Measurements from ENCODE around the gene GPAT3. TPM values are rescaled to one million over a fixed set of nuclear protein-coding genes. Genes with fewer than 3 reads are reported as not detected.

Gene GPAT3
- total RNA-seq (2014; rRNA removed; shearing (Covaris generic)) (2.0 and 5.7 TPM in 2 replicates), polyA plus RNA-seq (2016; fragmentation: Nextera tagmentation; extraction: Ambion mirVana) (0.77 and 1.2 TPM in 2 replicates)
- long read RNA-seq, partial matches to known transcripts, result 0 of 1 reads
- long read RNA-seq, other reads (novel, unspliced or antisense), result 1 of 1 reads

DNA sequence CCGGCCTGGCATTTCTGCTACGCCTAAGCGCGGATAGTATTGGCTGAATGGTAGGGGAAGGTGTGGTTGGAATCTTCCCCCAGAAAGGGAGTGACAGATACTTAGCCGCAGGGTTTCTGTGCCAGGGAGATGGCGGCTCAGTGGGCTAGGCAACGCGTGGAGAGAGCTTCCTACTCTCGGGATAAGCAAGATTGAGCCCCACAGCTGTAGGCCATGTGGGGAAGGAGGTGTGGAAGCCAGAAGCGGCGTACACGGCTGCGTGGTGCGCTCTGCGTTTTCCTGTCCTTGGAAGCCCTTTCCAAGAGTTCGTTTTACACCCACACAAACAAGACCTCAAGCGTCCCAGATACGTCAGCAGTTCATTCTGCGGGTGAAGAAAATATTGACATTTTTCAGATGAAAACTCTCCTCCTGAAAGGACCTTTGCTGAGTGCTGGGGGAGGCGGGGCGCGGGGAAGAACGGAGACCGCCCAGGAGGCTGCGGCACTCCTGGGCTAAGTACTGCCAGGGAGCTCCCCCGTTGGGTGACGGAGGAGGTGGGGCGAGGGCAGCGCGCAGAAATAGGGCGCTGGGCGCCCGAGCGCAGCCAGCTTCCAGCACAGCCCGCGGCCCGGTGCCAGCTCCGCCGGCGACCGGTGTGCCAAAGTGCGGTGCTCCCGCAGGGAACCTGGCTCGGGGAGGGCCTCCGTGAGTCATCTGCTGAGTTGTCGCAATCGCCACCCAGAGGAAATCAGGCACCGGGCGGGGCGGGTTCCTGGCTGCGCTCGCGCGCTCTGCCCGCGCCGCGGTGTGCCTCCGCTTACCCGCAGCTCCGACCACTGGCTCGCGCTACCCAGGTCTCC, at the start of gene GPAT3:
Gene GPAT3 (plus strand): TSS at position 589 of the 842 bp plus-strand sequence. CDS start 515 bp downstream, outside the sequence.
- Mint-ChIP-seq H3K27me3 (ENCODE audit: insufficient read depth, low read depth, poor library complexity) (peaks cover 48% of the 10 kb centered on the region), H3K9me3 (no peaks in the 10 kb centered on the region), H3K27ac (no peak within 1 kb of the TSS), H3K4me3 (peak within 1 kb of the TSS; percentile 85), H3K4me1 (peaks cover 10% of the 10 kb centered on the region; the same call in 2 of the 3 replicates), H3K36me3 (ENCODE audit: low read depth) (no peaks in the 10 kb centered on the region)
- Histone ChIP-seq H3F3A (replicated peaks; ENCODE audit: low read depth) (no peaks in the 10 kb centered on the region), H2AFZ (peak within 1 kb of the TSS; percentile 97), H3K4me3 (peak within 1 kb of the TSS; percentile 96), H3K27ac (ENCODE audit: low read depth) (no peak within 1 kb of the TSS), H3K4me2 (peak within 1 kb of the TSS; percentile 89), H3K27me3 (ENCODE audit: insufficient read depth) (peaks cover 70% of the 10 kb centered on the region), H3K9me2 (ENCODE audit: insufficient read depth) (no peaks in the 10 kb centered on the region), H3K36me3 (ENCODE audit: insufficient read depth) (no peaks in the 10 kb centered on the region), H3K4me1 (ENCODE audit: insufficient read depth) (peaks cover 5% of the 10 kb centered on the region), H4K20me1 (replicated peaks; ENCODE audit: insufficient read depth) (no peaks in the 10 kb centered on the region), H3K79me2 (replicated peaks; ENCODE audit: insufficient read depth) (no peaks in the 10 kb centered on the region)
- TF ChIP-seq JUNB (IDR thresholded peaks at IDR 0.05; ENCODE audit: unreplicated experiment), result no peak
- TF ChIP-seq EZH2 (IDR thresholded peaks at IDR 0.05; ENCODE audit: low read depth, unreplicated experiment), result peak; percentile 61
- ATAC-seq (peak; percentile 81), DNase-seq (ENCODE audit: low spot score) (peak; percentile 75)

DNA sequence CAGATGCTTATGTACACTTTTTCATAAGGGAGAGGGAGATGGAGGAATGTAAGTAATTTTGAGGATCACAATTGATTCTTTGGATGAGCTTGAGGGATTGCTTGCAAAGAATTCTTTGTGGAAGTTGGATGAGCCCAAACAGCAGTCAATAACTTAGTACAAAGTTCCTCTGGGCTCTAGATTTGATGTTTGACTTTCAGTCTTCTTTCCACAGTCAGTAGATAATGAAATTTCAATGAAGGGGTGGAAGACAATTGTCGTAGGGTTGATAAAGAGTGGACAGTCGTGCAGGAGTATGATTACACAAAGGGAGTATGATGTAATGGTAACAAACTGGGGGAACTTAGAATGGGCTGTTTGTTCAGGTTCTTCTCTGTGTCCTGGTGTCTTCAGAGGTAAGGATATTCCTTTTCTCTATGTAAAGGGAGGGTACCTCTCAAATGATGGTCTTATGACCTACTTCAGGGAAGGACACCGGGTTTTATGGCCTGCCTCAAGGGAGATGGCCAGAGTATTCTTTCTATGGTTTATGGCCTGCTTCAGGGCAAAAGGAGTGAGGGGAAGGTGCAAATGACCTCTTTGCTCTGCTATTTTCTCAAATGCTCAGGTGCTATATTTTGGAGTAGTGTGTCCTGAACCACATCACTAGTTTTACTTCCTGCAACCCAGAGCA, 49.3 kb upstream of the GPAT3 start:
- Histone ChIP-seq H3K4me1 (ENCODE audit: insufficient read depth) (peaks cover 4% of the 10 kb centered on the region), H3K4me3 (no peak overlapping the region), H3K36me3 (ENCODE audit: insufficient read depth) (no peaks in the 10 kb centered on the region), H4K20me1 (replicated peaks; ENCODE audit: insufficient read depth) (no peaks in the 10 kb centered on the region), H3K4me2 (no peak overlapping the region), H3K9me2 (ENCODE audit: insufficient read depth) (no peaks in the 10 kb centered on the region), H3F3A (replicated peaks; ENCODE audit: low read depth) (no peaks in the 10 kb centered on the region), H3K27me3 (ENCODE audit: insufficient read depth) (peaks cover 9% of the 10 kb centered on the region), H3K79me2 (replicated peaks; ENCODE audit: insufficient read depth) (no peaks in the 10 kb centered on the region), H2AFZ (no peak overlapping the region; the same call in 1 of the 2 replicates), H3K27ac (ENCODE audit: low read depth) (no peak overlapping the region)
- DNase-seq (ENCODE audit: low spot score), result no peak
- peaks cover 6% of the 10 kb centered on the region for H3K27me3 Mint-ChIP-seq (ENCODE audit: insufficient read depth, low read depth, poor library complexity)
- no peak overlapping the region for H3K4me3 Mint-ChIP-seq
- H3K27ac Mint-ChIP-seq, result no peak overlapping the region
- H3K9me3 Mint-ChIP-seq, result no peaks in the 10 kb centered on the region
- peaks cover 4% of the 10 kb centered on the region; the same call in 2 of the 3 replicates for H3K4me1 Mint-ChIP-seq
- ATAC-seq, result no peak
- peaks cover 3% of the 10 kb centered on the region; the same call in 2 of the 3 replicates for H3K36me3 Mint-ChIP-seq (ENCODE audit: low read depth)
- TF ChIP-seq EZH2 (IDR thresholded peaks at IDR 0.05; ENCODE audit: low read depth, unreplicated experiment), result no peak
- no peak for TF ChIP-seq EZH2phosphoT487 (IDR thresholded peaks at IDR 0.05; ENCODE audit: unreplicated experiment)
- TF ChIP-seq, protein P1, sequence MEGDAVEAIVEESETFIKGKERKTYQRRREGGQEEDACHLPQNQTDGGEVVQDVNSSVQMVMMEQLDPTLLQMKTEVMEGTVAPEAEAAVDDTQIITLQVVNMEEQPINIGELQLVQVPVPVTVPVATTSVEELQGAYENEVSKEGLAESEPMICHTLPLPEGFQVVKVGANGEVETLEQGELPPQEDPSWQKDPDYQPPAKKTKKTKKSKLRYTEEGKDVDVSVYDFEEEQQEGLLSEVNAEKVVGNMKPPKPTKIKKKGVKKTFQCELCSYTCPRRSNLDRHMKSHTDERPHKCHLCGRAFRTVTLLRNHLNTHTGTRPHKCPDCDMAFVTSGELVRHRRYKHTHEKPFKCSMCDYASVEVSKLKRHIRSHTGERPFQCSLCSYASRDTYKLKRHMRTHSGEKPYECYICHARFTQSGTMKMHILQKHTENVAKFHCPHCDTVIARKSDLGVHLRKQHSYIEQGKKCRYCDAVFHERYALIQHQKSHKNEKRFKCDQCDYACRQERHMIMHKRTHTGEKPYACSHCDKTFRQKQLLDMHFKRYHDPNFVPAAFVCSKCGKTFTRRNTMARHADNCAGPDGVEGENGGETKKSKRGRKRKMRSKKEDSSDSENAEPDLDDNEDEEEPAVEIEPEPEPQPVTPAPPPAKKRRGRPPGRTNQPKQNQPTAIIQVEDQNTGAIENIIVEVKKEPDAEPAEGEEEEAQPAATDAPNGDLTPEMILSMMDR (conservative IDR thresholded peaks at IDR 0.05; ENCODE audit: low read depth in 2 of 2), result no peak
- TF ChIP-seq, protein P2, sequence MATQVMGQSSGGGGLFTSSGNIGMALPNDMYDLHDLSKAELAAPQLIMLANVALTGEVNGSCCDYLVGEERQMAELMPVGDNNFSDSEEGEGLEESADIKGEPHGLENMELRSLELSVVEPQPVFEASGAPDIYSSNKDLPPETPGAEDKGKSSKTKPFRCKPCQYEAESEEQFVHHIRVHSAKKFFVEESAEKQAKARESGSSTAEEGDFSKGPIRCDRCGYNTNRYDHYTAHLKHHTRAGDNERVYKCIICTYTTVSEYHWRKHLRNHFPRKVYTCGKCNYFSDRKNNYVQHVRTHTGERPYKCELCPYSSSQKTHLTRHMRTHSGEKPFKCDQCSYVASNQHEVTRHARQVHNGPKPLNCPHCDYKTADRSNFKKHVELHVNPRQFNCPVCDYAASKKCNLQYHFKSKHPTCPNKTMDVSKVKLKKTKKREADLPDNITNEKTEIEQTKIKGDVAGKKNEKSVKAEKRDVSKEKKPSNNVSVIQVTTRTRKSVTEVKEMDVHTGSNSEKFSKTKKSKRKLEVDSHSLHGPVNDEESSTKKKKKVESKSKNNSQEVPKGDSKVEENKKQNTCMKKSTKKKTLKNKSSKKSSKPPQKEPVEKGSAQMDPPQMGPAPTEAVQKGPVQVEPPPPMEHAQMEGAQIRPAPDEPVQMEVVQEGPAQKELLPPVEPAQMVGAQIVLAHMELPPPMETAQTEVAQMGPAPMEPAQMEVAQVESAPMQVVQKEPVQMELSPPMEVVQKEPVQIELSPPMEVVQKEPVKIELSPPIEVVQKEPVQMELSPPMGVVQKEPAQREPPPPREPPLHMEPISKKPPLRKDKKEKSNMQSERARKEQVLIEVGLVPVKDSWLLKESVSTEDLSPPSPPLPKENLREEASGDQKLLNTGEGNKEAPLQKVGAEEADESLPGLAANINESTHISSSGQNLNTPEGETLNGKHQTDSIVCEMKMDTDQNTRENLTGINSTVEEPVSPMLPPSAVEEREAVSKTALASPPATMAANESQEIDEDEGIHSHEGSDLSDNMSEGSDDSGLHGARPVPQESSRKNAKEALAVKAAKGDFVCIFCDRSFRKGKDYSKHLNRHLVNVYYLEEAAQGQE (IDR thresholded peaks at IDR 0.05; ENCODE audit: unreplicated experiment), result no peak
- TF ChIP-seq POLR2AphosphoS5 (IDR thresholded peaks at IDR 0.05; ENCODE audit: low read depth), result no peak
- TF ChIP-seq ZNF114 (CRISPR knock-in tag; IDR thresholded peaks at IDR 0.05), result no peak
- no peak for TF ChIP-seq NANOG (IDR thresholded peaks at IDR 0.05; ENCODE audit: borderline replicate concordance)
- TF ChIP-seq JUNB (IDR thresholded peaks at IDR 0.05; ENCODE audit: unreplicated experiment), result no peak
- TF ChIP-seq ZNF331 (CRISPR knock-in tag; IDR thresholded peaks at IDR 0.05; ENCODE audit: low read depth), result no peak
- TF ChIP-seq CREB1 (CRISPR knock-in tag; IDR thresholded peaks at IDR 0.05; ENCODE audit: low read depth), result no peak

Data from GM23338 (cell line).